GM21723 (cell line): Measurements from ENCODE around the gene CHD5.
"Not testable (repeated sequence)": the region's sequence is repeated elsewhere in the genome, so short reads cannot be mapped to it uniquely, and the experiment has no call there.

Source experiments
- ATAC-seq: cut with Tn5 transposase; IDR thresholded peaks from one replicate; pipeline ENCODE4 v1.9.1; 2021; ENCODE audit warnings: mild to moderate bottlenecking, moderate library complexity; ENCODE audit not compliant: unreplicated experiment

The CHD5 gene

DNA sequence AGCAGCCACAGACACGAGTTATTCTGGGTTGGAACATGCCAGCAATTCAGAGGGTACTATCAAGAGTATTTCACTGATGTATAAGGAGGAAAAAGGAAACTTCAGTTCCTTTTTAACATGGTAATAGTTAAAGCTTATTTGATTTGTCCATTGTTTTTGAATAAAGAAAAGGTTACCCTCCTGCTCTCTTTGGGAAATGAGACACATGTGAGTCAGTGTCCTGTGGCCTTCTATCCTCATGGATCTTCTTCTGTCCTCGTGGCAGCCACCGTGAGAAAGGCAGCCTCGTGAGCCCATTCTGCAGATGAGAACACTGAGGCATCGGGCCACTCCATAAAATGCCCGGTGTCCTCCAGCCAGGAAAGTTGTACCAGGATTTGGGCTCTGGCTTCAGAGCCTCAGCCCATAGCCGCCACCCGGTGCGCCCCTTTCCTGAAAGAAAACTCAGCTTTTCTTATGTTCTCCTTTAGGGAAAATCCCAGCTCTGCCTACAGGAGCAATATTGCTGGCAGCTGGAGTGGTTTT is 109.6 kb downstream of the CHD5 start:
- no peak for ATAC-seq

DNA sequence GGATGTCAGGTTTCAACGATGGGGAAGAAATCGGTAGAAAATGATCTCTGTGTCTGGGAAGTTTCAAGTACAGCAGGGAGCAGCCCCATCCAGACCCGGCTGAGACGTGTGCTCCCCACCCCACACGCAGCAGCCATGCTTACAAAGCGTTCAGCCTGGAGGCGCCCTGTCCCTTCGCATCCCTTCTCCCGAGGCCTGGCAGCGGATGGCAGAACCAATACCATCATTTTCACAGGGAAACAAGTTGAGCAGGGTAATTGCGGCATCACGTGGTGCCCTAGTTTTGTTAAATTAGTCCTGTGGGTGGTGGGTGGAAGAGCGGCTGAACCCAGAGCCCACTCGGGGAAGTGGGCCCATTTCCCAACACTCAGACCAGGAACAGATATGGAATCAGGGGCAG is 110.5 kb downstream of the CHD5 start:
- ATAC-seq = no peak

DNA sequence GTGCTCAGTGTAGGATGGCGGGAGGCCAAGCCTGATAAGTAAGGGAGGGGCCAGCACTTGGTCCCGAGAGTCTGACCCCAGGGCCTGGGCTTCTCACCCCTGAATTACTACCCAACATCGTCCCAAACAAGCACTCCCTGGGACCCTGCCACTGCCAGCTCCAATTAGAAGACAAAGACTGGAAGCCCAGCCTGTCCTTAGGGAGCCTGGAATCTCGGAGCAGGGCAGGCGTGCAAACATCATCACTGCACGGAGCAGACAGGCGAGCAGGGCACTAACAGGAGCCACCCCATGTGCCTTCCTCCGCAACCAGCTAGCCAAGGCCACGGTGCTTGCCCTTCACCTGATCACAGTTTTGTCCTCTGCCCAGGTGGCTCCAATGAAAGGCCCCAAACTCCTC is 111.2 kb downstream of the CHD5 start:
- no peak for ATAC-seq

GRCh38 chr1:6068073-6068472 is 112.0 kb downstream of the CHD5 start:
- no peak for ATAC-seq

DNA sequence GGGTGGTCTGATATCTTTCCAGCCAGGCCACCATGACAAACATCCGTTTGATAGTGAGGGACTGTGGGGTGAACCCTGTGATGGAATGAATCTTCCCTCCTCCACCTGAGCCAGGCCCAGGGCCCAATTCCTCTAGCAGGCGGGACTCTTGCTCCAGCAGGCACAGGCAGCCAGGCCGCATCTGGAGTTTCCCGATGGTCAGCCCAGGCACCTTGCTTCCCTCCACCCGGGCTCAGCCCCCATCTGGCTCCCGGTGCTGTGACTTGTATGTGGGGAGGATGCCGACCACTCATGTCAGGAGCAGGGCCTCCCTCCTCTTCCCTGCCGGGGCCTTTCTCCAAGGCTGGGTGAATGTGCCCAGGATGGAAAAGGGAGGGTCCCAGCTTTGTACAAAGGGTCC is 113.4 kb downstream of the CHD5 start:
- ATAC-seq = no peak

DNA sequence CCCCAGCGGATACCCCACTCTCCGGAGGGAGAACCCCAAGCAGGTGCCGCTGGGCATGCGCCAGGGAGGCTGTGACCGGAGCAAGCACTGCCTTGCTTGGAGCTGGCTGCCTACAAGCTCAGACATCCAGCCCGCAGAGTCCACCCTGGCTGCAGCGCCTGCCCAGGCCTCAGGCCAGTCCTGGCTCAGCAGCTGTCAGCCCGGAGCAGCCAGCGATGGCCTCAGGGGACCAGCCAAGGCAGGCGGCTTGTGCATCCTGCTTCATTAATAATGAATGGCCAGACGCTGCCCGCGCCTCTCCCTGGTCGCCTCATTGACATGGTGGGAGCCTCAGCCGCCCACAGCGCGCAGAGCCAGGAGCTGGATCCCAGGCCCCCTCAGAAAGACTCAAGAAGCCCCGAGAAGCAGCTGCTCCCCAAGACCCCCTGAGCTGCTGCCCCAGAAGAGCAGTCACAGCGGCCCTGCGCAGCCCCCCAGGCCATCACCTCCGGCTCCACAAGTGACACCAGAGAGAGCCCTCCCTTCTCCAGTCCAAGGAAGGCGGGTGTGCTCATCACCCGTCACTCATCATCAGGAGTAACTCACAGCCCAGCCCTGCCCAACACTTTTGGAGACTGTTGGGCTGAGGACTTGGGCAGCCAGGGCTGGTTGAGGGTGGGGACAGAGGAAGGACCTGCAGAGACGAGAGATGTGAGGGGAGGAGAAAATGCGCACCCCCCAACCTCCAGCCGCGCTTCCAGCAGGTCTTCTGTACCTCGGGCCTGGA is 114.8 kb downstream of the CHD5 start:
- ATAC-seq = no peak

GRCh38 chr1:6063532-6064053 is 116.5 kb downstream of the CHD5 start:
- not testable (repeated sequence) for ATAC-seq

- no peak for ATAC-seq
Observed at GRCh38 chr1:6062670-6063069, 117.5 kb downstream of the CHD5 start.

DNA sequence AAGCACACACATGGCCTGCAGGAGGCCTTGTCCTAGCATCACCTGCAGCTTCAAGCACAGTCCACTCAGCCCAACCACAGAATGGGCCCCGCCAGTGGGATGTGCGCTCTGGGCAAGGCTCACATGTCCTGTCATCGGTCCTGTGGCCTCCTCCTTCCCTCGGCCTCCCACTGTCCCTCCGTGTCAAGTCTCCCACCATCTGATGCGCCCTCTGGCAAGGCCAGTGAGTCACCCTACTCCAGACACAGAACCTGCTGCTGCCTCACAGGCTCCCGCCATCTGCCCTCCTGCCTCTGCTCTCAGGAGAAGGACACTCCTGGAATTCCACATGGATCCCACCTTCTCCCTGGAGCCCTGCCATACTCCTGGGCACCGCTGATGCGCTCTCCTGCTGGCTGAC is 120.3 kb downstream of the CHD5 start:
- no peak for ATAC-seq

DNA sequence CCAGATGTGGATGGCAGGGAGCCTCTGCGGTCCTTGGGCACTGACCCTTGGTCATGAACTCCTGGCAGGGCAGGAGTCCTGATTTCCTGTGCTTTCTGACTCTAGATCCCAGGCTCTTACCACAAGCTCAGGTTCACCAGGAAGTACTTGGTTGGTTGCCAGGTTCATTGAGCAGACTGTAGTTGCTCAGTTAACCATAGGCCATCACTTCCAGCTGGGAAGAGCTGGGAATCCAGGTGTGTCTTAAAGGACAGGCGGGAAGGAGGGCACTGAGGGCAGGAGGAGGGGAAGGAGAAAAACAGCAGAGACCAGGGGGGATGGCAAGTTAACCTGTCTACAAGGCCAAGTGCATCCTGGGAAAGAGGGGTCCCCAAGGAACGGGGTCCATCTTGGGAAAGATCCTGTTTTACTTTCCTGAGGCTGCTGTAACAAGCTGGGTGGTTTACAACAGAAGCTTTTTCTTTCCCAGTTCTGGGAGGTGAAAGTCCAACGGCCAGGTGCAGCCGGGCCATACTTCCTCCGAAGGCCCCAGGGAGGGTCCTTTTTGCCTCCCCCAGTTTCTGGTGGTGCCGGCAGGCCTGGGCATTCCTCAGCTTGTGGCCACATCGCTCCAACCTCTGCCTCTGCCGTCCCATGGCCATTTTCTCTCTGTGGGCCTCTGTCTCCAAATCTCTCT is 122.8 kb downstream of the CHD5 start:
- ATAC-seq = no peak

- ATAC-seq = no peak
Observed at GRCh38 chr1:6056572-6056948, 123.6 kb downstream of the CHD5 start.

- no peak for ATAC-seq
Observed at GRCh38 chr1:6054596-6054995, 125.5 kb downstream of the CHD5 start.

- ATAC-seq = no peak
Observed at GRCh38 chr1:6053206-6053546, 126.9 kb downstream of the CHD5 start.

GRCh38 chr1:6052543-6053205 is 127.4 kb downstream of the CHD5 start:
- no peak for ATAC-seq
